Neural cell (in vitro differentiated cells): Measurements from ENCODE around the gene FAM171A2. TPM values are rescaled to one million over a fixed set of nuclear protein-coding genes. Genes with fewer than 3 reads are reported as not detected.

ENCODE experiments used
- H2AFZ ChIP-seq: fragments of 200-600, 300-800 bp; sonication (generic), shearing (Covaris generic); 2 replicates; pipeline ENCODE4 v1.6.0; 2014; ENCODE audit warnings: low read depth, mild to moderate bottlenecking, antibody characterized with exemption, low read length, moderate library complexity
- H3F3A ChIP-seq: fragments of 200-600 bp; shearing (Covaris generic); 2 replicates; pipeline ENCODE4 v1.6.1; 2016; ENCODE audit warnings: mild to moderate bottlenecking, moderate library complexity, mixed read lengths, antibody characterized with exemption, low read length; ENCODE audit not compliant: insufficient read depth, poor library complexity, severe bottlenecking
- H3K27ac ChIP-seq: fragments of 200-600, 300-800 bp; sonication (generic), shearing (Covaris generic); 2 replicates; pipeline ENCODE4 v1.5.1; 2014; ENCODE audit warnings: mild to moderate bottlenecking, low read length, moderate library complexity
- H3K27me3 ChIP-seq: fragments of 300-800, 200-600 bp; sonication (generic), shearing (Covaris generic); 2 replicates; pipeline ENCODE4 v1.6.0; 2014; ENCODE audit warnings: mild to moderate bottlenecking, low read depth, low read length, moderate library complexity; ENCODE audit not compliant: insufficient read depth
- H3K36me3 ChIP-seq: fragments of 300-800, 200-600 bp; sonication (generic), shearing (Covaris generic); 2 replicates; pipeline ENCODE4 v1.5.1; 2014; ENCODE audit warnings: mild to moderate bottlenecking, antibody characterized with exemption, low read length, moderate library complexity; ENCODE audit not compliant: insufficient read depth
- H3K4me2 ChIP-seq: fragments of 300-800, 200-600 bp; sonication (generic), shearing (Covaris generic); 2 replicates; pipeline ENCODE4 v1.6.0; 2014; ENCODE audit warnings: mild to moderate bottlenecking, low read length
- H3K4me3 ChIP-seq: fragments of 300-800, 200-600 bp; sonication (generic), shearing (Covaris generic); 2 replicates; pipeline ENCODE4 v1.5.1; 2014; ENCODE audit warnings: mild to moderate bottlenecking, low read length, moderate library complexity
- H3K79me2 ChIP-seq: fragments of 200-600 bp; shearing (Covaris generic); replicated peaks from 2 replicates; pipeline ENCODE4 v1.6.0; 2014; ENCODE audit warnings: mild to moderate bottlenecking, low read length, moderate library complexity; ENCODE audit not compliant: insufficient read depth
- H3K9ac ChIP-seq: fragments of 300-800, 200-600 bp; sonication (generic), shearing (Covaris generic); 2 replicates; pipeline ENCODE4 v1.6.1; 2016; ENCODE audit warnings: mild to moderate bottlenecking, low read length, mixed read lengths
- H3K9me2 ChIP-seq: fragments of 200-600 bp; shearing (Covaris generic); 2 replicates; pipeline ENCODE4 v1.6.1; 2016; ENCODE audit warnings: mild to moderate bottlenecking, low read length, mixed read lengths; ENCODE audit not compliant: insufficient read depth
- H3K9me3 ChIP-seq: fragments of 200-600, 300-800 bp; sonication (generic), shearing (Covaris generic); 2 replicates; pipeline ENCODE4 v1.6.1; 2016; ENCODE audit warnings: mild to moderate bottlenecking, mixed run types, low read length, moderate library complexity, mixed read lengths
- H4K20me1 ChIP-seq: fragments of 200-600 bp; shearing (Covaris generic); 2 replicates; pipeline ENCODE4 v1.6.1; 2016; ENCODE audit warnings: mild to moderate bottlenecking, mixed run types; ENCODE audit not compliant: insufficient read depth
- CTCF ChIP-seq: fragments of 450-650 bp; IDR thresholded peaks from 2 replicates; pipeline ENCODE4 v1.5.1; 2014; ENCODE audit warnings: antibody characterized with exemption, mild to moderate bottlenecking, moderate library complexity; ENCODE audit not compliant: poor library complexity, severe bottlenecking
- EP300 ChIP-seq: fragments of 450-650 bp; conservative IDR thresholded peaks from 2 replicates; pipeline ENCODE4 v1.6.1; 2014; ENCODE audit warnings: antibody characterized with exemption, mild to moderate bottlenecking, moderate library complexity; ENCODE audit not compliant: poor library complexity, severe bottlenecking
- MXI1 ChIP-seq: fragments of 450-650 bp; conservative IDR thresholded peaks from 2 replicates; pipeline ENCODE4 v1.6.1; 2014; ENCODE audit warnings: antibody characterized with exemption, mild to moderate bottlenecking; ENCODE audit not compliant: poor library complexity, severe bottlenecking
- POLR2AphosphoS5 ChIP-seq: IDR thresholded peaks from 2 replicates; pipeline ENCODE4 v1.6.1; 2012
- REST ChIP-seq: IDR thresholded peaks from 2 replicates; pipeline ENCODE4 v1.6.1; 2012; ENCODE audit warnings: borderline replicate concordance
- SMC3 ChIP-seq: fragments of 450-650 bp; conservative IDR thresholded peaks from 2 replicates; pipeline ENCODE4 v1.6.1; 2014; ENCODE audit warnings: antibody characterized with exemption, mild to moderate bottlenecking, moderate library complexity; ENCODE audit not compliant: poor library complexity
- TAF1 ChIP-seq: IDR thresholded peaks from 2 replicates; pipeline ENCODE4 v1.6.1; 2012; ENCODE audit warnings: low read depth
- polyA plus RNA-seq: library from polyadenylated mRNA; depleted of rRNA; stranded (reverse); fragments of >200 nt; gene quantifications from 2 replicates; pipeline ENCODE4 v1.2.3, GENCODE V29; 2014

FAM171A2 gene
- polyA plus RNA-seq, 1 donor from 2014 or later: 73.6 TPM

- no peaks in the 10 kb centered on the region for H3K9me2 ChIP-seq
- peaks cover 30% of the 10 kb centered on the region for H3K79me2 ChIP-seq
- TF ChIP-seq POLR2AphosphoS5 (peak; percentile 56), EP300 (no peak)
- peak overlapping the region; percentile 98 for H3K9ac ChIP-seq
- H4K20me1 ChIP-seq: peaks cover 6% of the 10 kb centered on the region
- H3K36me3 ChIP-seq: no peaks in the 10 kb centered on the region
- no peaks in the 10 kb centered on the region for H3K9me3 ChIP-seq
- H3K27ac ChIP-seq: peak overlapping the region; percentile 97
- peaks cover under 1% of the 10 kb centered on the region for H3K27me3 ChIP-seq
- peak overlapping the region; percentile 31 for H2AFZ ChIP-seq
- H3K4me3 ChIP-seq: peak overlapping the region; percentile 96
- H3K4me2 ChIP-seq: peak overlapping the region; percentile 99
- no peaks in the 10 kb centered on the region for H3F3A ChIP-seq
Measured at GRCh38 chr17:44308865-44309264, 54.8 kb downstream of the FAM171A2 start.

GRCh38 chr17:44308320-44308818 lies 55.3 kb downstream of the FAM171A2 start, which contains the start of gene RUNDC3A:
RUNDC3A (plus strand) TSS chr17:44308601; CDS start chr17:44308833, 232 bp downstream.
- Histone ChIP-seq H3K9me2 (no peaks in the 10 kb centered on the region), H3K4me3 (peak within 1 kb of the TSS; percentile 96), H3F3A (no peaks in the 10 kb centered on the region), H3K79me2 (peaks cover 30% of the 10 kb centered on the region), H3K9ac (peak within 1 kb of the TSS; percentile 98), H3K36me3 (no peaks in the 10 kb centered on the region), H3K9me3 (no peaks in the 10 kb centered on the region), H3K27ac (peak within 1 kb of the TSS; percentile 97), H2AFZ (peak within 1 kb of the TSS; percentile 74), H3K27me3 (no peaks in the 10 kb centered on the region), H4K20me1 (peaks cover 6% of the 10 kb centered on the region), H3K4me2 (peak within 1 kb of the TSS; percentile 99)
- TF ChIP-seq REST (peak; percentile 64), POLR2AphosphoS5 (peak; percentile 87), TAF1 (no peak), CTCF (no peak), SMC3 (no peak), MXI1 (no peak), EP300 (no peak)
